Keratinocyte (primary cell): Measurements from ENCODE around the gene FAM53B. TPM values are rescaled to one million over a fixed set of nuclear protein-coding genes. Genes with fewer than 3 reads are reported as not detected.

Experiments
- DNase-seq: peaks from one replicate; pipeline ENCODE4 v3.0.0-alpha.2; 2011; ENCODE audit warnings: low read depth, missing footprints, low spot score
- FAIRE-seq: peaks from 2 replicates; lab custom pipeline; 2011; peaks lifted over from hg19 to GRCh38; lab: Jason Lieb, UNC
- H2AFZ ChIP-seq: 2 replicates; pipeline ENCODE4 v1.6.0; 2012; ENCODE audit warnings: low read length, control low read depth, inconsistent platforms; ENCODE audit not compliant: control insufficient read depth
- H3K27ac ChIP-seq: 2 replicates; pipeline ENCODE4 v1.5.1; 2011; ENCODE audit warnings: low read length; ENCODE audit not compliant: control insufficient read depth, insufficient read depth
- H3K27me3 ChIP-seq: 3 replicates; pipeline ENCODE4 v1.6.0; 2011; ENCODE audit warnings: low read length; ENCODE audit not compliant: control insufficient read depth, insufficient read depth; ENCODE audit errors: extremely low read depth
- H3K36me3 ChIP-seq, 2 experiments: 2 replicates in 1 of 2; 3 replicates in 1 of 2; pipeline ENCODE4 v1.5.1; 2011; ENCODE audit warnings: low read length in 2 of 2, mild to moderate bottlenecking in 1 of 2; ENCODE audit not compliant: control insufficient read depth in 2 of 2, insufficient read depth in 2 of 2; ENCODE audit errors: extremely low read depth in 1 of 2
- H3K4me1 ChIP-seq: 3 replicates; pipeline ENCODE4 v1.5.1; 2011; ENCODE audit warnings: low read length; ENCODE audit not compliant: control insufficient read depth, insufficient read depth; ENCODE audit errors: extremely low read depth
- H3K4me2 ChIP-seq: 3 replicates; pipeline ENCODE4 v1.6.0; 2011; ENCODE audit warnings: low read depth, low read length; ENCODE audit not compliant: control insufficient read depth, insufficient read depth; ENCODE audit errors: extremely low read depth
- H3K4me3 ChIP-seq, 3 experiments: fragments of 200-600 bp in 1 of 3; sonication (generic) in 1 of 3; 2 replicates in 2 of 3; 3 replicates in 1 of 3; pipeline ENCODE4 v1.5.1; 2011 to 2016; ENCODE audit warnings: low read length in 3 of 3, mild to moderate bottlenecking in 3 of 3, control low read depth in 2 of 3, inconsistent platforms in 1 of 3, low read depth in 1 of 3, mixed read lengths in 1 of 3, mixed run types in 1 of 3, moderate library complexity in 1 of 3; ENCODE audit not compliant: control insufficient read depth in 2 of 3, insufficient read depth in 2 of 3; ENCODE audit errors: extremely low read depth in 1 of 3
- H3K79me2 ChIP-seq: 2 replicates; pipeline ENCODE4 v1.6.0; 2012; ENCODE audit warnings: low read length; ENCODE audit not compliant: control insufficient read depth, insufficient read depth
- H3K9ac ChIP-seq: 3 replicates; pipeline ENCODE4 v1.6.0; 2011; ENCODE audit warnings: low read length; ENCODE audit not compliant: control insufficient read depth, insufficient read depth; ENCODE audit errors: extremely low read depth
- H3K9me1 ChIP-seq: 3 replicates; pipeline ENCODE4 v1.6.0; 2011; ENCODE audit warnings: low read length; ENCODE audit not compliant: control insufficient read depth, insufficient read depth; ENCODE audit errors: extremely low read depth
- H3K9me3 ChIP-seq: 2 replicates; pipeline ENCODE4 v1.5.1; 2012; ENCODE audit warnings: low read depth, low read length; ENCODE audit not compliant: control insufficient read depth
- H4K20me1 ChIP-seq: 3 replicates; pipeline ENCODE4 v1.6.0; 2011; ENCODE audit warnings: low read length; ENCODE audit not compliant: control insufficient read depth, insufficient read depth; ENCODE audit errors: extremely low read depth
- CTCF ChIP-seq, 3 experiments: IDR thresholded peaks in 1 of 3; conservative IDR thresholded peaks in 1 of 3; optimal IDR thresholded peaks in 1 of 3; 2 replicates in 2 of 3; 3 replicates in 1 of 3; pipeline versions ENCODE3 to v1.5.1; 2011; ENCODE audit warnings: low read length in 3 of 3, mild to moderate bottlenecking in 3 of 3, moderate library complexity in 2 of 3, control low read depth in 1 of 3, inconsistent platforms in 1 of 3; ENCODE audit not compliant: insufficient read depth in 2 of 3; ENCODE audit errors: extremely low read depth in 1 of 3
- EZH2 ChIP-seq: IDR thresholded peaks from one replicate; pipeline ENCODE4 v1.6.1; 2012; ENCODE audit warnings: inconsistent platforms, mild to moderate bottlenecking, low read length, moderate library complexity
- dilution Hi-C: fragments of 300-500 bp; cut with MboI; formaldehyde crosslinking; loops from one replicate; pipeline ENCODE4 v1.7.0; 2020; ENCODE audit warnings: low sequenced_read_pairs; ENCODE audit not compliant: extremely low pct_ligation_motif_present
- polyA plus RNA-seq, 5 experiments: library from polyadenylated mRNA; depleted of rRNA in 3 of 5; stranded (reverse) in 3 of 5; stranded (forward) in 1 of 5; unstranded in 1 of 5; fragments of >200 nt; gene quantifications; 1 replicate in 1 of 5; 2 replicates in 3 of 5; 3 replicates in 1 of 5; pipeline versions ENCODE4 v1.2.1 to v1.2.3, GENCODE V29; 2011 to 2012; ENCODE audit warnings: missing spikeins in 2 of 5, low read depth in 1 of 5, low replicate concordance in 1 of 5

Gene FAM53B
- polyA plus RNA-seq, 1 donor (not counting 4 experiments of a cell fraction or from before 2014, with no cell fraction given): 8.6 TPM

GRCh38 chr10:124707144-124707467 lies 37.1 kb downstream of the FAM53B start:
- H4K20me1 ChIP-seq: no peaks in the 10 kb centered on the region
- DNase-seq: no peak
- H3K9me3 ChIP-seq: no peaks in the 10 kb centered on the region
- TF ChIP-seq CTCF (optimal IDR thresholded peaks at IDR 0.05 in 1 of 3, IDR thresholded peaks at IDR 0.05 in 1 of 3, conservative IDR thresholded peaks at IDR 0.05 in 1 of 3; ENCODE audit: extremely low read depth in 1 of 3, insufficient read depth in 2 of 3, low read length in 3 of 3) (no peak), EZH2 (no peak)
- peaks cover 13% of the 10 kb centered on the region for H3K4me1 ChIP-seq
- H3K4me3 ChIP-seq: no peak overlapping the region
- H3K27ac ChIP-seq: no peak overlapping the region
- dilution Hi-C loops: no loop called here
- peaks cover 10 to 24% of the 10 kb centered on the region in 2 experiments for H3K36me3 ChIP-seq
- no peaks in the 10 kb centered on the region for H3K9me1 ChIP-seq
- no peak overlapping the region for H3K9ac ChIP-seq
- no peak overlapping the region for H2AFZ ChIP-seq
- H3K4me2 ChIP-seq: no peak overlapping the region
- no peak for FAIRE-seq
- no peaks in the 10 kb centered on the region for H3K27me3 ChIP-seq
- peaks cover 14% of the 10 kb centered on the region for H3K79me2 ChIP-seq

- Histone ChIP-seq H3K9me1 (no peaks in the 10 kb centered on the region), H4K20me1 (no peaks in the 10 kb centered on the region), H2AFZ (no peak overlapping the region), H3K27me3 (no peaks in the 10 kb centered on the region), H3K27ac (no peak overlapping the region), H3K4me1 (peaks cover 13% of the 10 kb centered on the region), H3K9me3 (no peaks in the 10 kb centered on the region), H3K79me2 (peaks cover 14% of the 10 kb centered on the region), H3K36me3 (peaks cover 14 to 27% of the 10 kb centered on the region in 2 experiments), H3K4me3 (no peak overlapping the region), H3K4me2 (no peak overlapping the region), H3K9ac (no peak overlapping the region)
- dilution Hi-C loops: no loop called here
- DNase-seq: no peak
- no peak for TF ChIP-seq CTCF (optimal IDR thresholded peaks at IDR 0.05 in 1 of 3, IDR thresholded peaks at IDR 0.05 in 1 of 3, conservative IDR thresholded peaks at IDR 0.05 in 1 of 3; ENCODE audit: extremely low read depth in 1 of 3, insufficient read depth in 2 of 3, low read length in 3 of 3)
- TF ChIP-seq EZH2: no peak
- no peak for FAIRE-seq
Measured at GRCh38 chr10:124706462-124707143, 37.6 kb downstream of the FAM53B start.
